Panc1 (cell line): ENCODE measurements around the gene KRT4. TPM values are rescaled to one million over a fixed set of nuclear protein-coding genes. Genes with fewer than 3 reads are reported as not detected.

Source experiments
- ATAC-seq: fragments of 200-7000 bp; cut with Tn5 transposase; 2 replicates; pipeline ENCODE4 v1.9.1; 2020; ENCODE audit warnings: mild to moderate bottlenecking, moderate library complexity
- BruUV-seq: library from RNA; stranded (reverse); fragments of 400-500 nt; replicated peaks from 2 replicates; lab custom pipeline; 2021; lab: Mats Ljungman, UMichigan
- CTCF ChIA-PET: fragments of 300-600 bp; sonication (Branson Sonifier 250); formaldehyde crosslinking; loops from one replicate; lab custom pipeline; 2022; ENCODE audit warnings: antibody characterized with exemption; lab: Charles Lee
- POLR2A ChIA-PET: fragments of 300-600 bp; sonication (Branson Sonifier 250); formaldehyde crosslinking; loops from one replicate; lab custom pipeline; 2022; ENCODE audit warnings: antibody characterized with exemption; lab: Charles Lee
- DNase-seq: peaks from one replicate; pipeline ENCODE4 v3.0.0-alpha.2; 2010; ENCODE audit warnings: low read depth, low spot score
- H3K27ac ChIP-seq: 2 replicates; pipeline ENCODE4 v1.5.1; 2011; ENCODE audit warnings: mild to moderate bottlenecking, low read length, inconsistent platforms
- H3K27me3 ChIP-seq: fragments of 200-500 bp; sonication (Bioruptor generic); 2 replicates; pipeline ENCODE4 v1.6.0; 2014; ENCODE audit warnings: low read length, inconsistent platforms; ENCODE audit not compliant: control insufficient read depth, insufficient read depth
- H3K36me3 ChIP-seq: fragments of 200-500 bp; sonication (Bioruptor generic); 2 replicates; pipeline ENCODE4 v1.5.1; 2014; ENCODE audit warnings: inconsistent platforms, mild to moderate bottlenecking, low read length, moderate library complexity; ENCODE audit not compliant: control insufficient read depth, insufficient read depth
- H3K4me1 ChIP-seq: 2 replicates; pipeline ENCODE4 v1.5.1; 2011; ENCODE audit warnings: inconsistent platforms, mild to moderate bottlenecking, low read length, moderate library complexity; ENCODE audit not compliant: control insufficient read depth, insufficient read depth
- H3K4me3 ChIP-seq, 2 experiments: 2 replicates each; pipeline ENCODE4 v1.5.1; 2011 to 2012; ENCODE audit warnings: low read depth in 2 of 2, low read length in 2 of 2, mild to moderate bottlenecking in 2 of 2, inconsistent platforms in 1 of 2, moderate library complexity in 1 of 2
- H3K9me3 ChIP-seq: fragments of 200-500 bp; sonication (Bioruptor generic); 2 replicates; pipeline ENCODE4 v1.5.1; 2014; ENCODE audit warnings: low read depth, mild to moderate bottlenecking, inconsistent platforms, low read length, moderate library complexity; ENCODE audit not compliant: control insufficient read depth, insufficient read depth
- POLR2AphosphoS5 ChIP-seq: IDR thresholded peaks from 2 replicates; pipeline ENCODE4 v1.6.1; 2012; ENCODE audit warnings: mild to moderate bottlenecking, low read depth, low read length, moderate library complexity
- SIN3A ChIP-seq: IDR thresholded peaks from 2 replicates; pipeline ENCODE4 v1.6.1; 2012; ENCODE audit warnings: low read depth, mild to moderate bottlenecking, low read length, moderate library complexity, borderline replicate concordance; ENCODE audit not compliant: insufficient read depth
- TCF7L2 ChIP-seq: IDR thresholded peaks from 2 replicates; pipeline ENCODE4 v1.6.1; 2011; ENCODE audit warnings: mild to moderate bottlenecking, low read depth, low read length, inconsistent platforms
- in situ Hi-C: cut with HindIII; loops from 2 replicates; pipeline ENCODE4 v1.10.0; 2016; ENCODE audit warnings: low sequenced_read_pairs, low pct_unique_long_range_greater_than_20kb
- intact Hi-C: fragments of 100-400 bp; cut with micrococcal nuclease; formaldehyde crosslinking; loops from one replicate; pipeline ENCODE4 v1.10.0; 2022; ENCODE audit not compliant: unreplicated experiment
- total RNA-seq: library from RNA; stranded (reverse); gene quantifications from one replicate; pipeline ENCODE4 v1.2.1, GENCODE V29; 2021; ENCODE audit not compliant: unreplicated experiment
- TF ChIP-seq, protein P1 (sequence below), 2 experiments: IDR thresholded peaks; 2 replicates each; pipeline ENCODE4 v1.6.1; 2011 to 2012; ENCODE audit warnings: low read depth in 2 of 2, control low read depth in 1 of 2, low read length in 1 of 2, mild to moderate bottlenecking in 1 of 2, moderate library complexity in 1 of 2; ENCODE audit not compliant: insufficient read depth in 1 of 2
- TF ChIP-seq, protein P2 (sequence below): fragments of 450-650 bp; IDR thresholded peaks from 2 replicates; pipeline ENCODE4 v1.5.1; 2017; ENCODE audit warnings: mild to moderate bottlenecking

The KRT4 gene
- total RNA-seq, 1 experiment from 2014 or later = 0.15 TPM

GRCh38 chr12:52768479-52769200 is 45.3 kb downstream of the KRT4 start:
- ChIA-PET CTCF (no interaction called here), POLR2A (no interaction called here)
- ATAC-seq (no peak), DNase-seq (no peak)
- intact Hi-C loops (no loop called here), in situ Hi-C loops (no loop called here)
- no peaks in the 10 kb centered on the region for H3K4me1 ChIP-seq
- no peak overlapping the region for H3K27ac ChIP-seq
- no peaks in the 10 kb centered on the region for H3K9me3 ChIP-seq
- TF ChIP-seq, protein P1, sequence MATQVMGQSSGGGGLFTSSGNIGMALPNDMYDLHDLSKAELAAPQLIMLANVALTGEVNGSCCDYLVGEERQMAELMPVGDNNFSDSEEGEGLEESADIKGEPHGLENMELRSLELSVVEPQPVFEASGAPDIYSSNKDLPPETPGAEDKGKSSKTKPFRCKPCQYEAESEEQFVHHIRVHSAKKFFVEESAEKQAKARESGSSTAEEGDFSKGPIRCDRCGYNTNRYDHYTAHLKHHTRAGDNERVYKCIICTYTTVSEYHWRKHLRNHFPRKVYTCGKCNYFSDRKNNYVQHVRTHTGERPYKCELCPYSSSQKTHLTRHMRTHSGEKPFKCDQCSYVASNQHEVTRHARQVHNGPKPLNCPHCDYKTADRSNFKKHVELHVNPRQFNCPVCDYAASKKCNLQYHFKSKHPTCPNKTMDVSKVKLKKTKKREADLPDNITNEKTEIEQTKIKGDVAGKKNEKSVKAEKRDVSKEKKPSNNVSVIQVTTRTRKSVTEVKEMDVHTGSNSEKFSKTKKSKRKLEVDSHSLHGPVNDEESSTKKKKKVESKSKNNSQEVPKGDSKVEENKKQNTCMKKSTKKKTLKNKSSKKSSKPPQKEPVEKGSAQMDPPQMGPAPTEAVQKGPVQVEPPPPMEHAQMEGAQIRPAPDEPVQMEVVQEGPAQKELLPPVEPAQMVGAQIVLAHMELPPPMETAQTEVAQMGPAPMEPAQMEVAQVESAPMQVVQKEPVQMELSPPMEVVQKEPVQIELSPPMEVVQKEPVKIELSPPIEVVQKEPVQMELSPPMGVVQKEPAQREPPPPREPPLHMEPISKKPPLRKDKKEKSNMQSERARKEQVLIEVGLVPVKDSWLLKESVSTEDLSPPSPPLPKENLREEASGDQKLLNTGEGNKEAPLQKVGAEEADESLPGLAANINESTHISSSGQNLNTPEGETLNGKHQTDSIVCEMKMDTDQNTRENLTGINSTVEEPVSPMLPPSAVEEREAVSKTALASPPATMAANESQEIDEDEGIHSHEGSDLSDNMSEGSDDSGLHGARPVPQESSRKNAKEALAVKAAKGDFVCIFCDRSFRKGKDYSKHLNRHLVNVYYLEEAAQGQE (IDR thresholded peaks at IDR 0.05; ENCODE audit: insufficient read depth in 1 of 2, low read depth in 2 of 2, low read length in 1 of 2) = no peak
- TF ChIP-seq TCF7L2 = no peak
- TF ChIP-seq SIN3A = no peak
- TF ChIP-seq POLR2AphosphoS5 = no peak
- TF ChIP-seq, protein P2, sequence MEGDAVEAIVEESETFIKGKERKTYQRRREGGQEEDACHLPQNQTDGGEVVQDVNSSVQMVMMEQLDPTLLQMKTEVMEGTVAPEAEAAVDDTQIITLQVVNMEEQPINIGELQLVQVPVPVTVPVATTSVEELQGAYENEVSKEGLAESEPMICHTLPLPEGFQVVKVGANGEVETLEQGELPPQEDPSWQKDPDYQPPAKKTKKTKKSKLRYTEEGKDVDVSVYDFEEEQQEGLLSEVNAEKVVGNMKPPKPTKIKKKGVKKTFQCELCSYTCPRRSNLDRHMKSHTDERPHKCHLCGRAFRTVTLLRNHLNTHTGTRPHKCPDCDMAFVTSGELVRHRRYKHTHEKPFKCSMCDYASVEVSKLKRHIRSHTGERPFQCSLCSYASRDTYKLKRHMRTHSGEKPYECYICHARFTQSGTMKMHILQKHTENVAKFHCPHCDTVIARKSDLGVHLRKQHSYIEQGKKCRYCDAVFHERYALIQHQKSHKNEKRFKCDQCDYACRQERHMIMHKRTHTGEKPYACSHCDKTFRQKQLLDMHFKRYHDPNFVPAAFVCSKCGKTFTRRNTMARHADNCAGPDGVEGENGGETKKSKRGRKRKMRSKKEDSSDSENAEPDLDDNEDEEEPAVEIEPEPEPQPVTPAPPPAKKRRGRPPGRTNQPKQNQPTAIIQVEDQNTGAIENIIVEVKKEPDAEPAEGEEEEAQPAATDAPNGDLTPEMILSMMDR = no peak
- H3K27me3 ChIP-seq = peaks cover 4% of the 10 kb centered on the region
- no TSS peak for BruUV-seq
- no peaks in the 10 kb centered on the region for H3K36me3 ChIP-seq
- H3K4me3 ChIP-seq = no peak overlapping the region

- intact Hi-C loops = no loop called here
- in situ Hi-C loops = no loop called here
Observed at GRCh38 chr12:52767427-52767826, 46.5 kb downstream of the KRT4 start.

More at GRCh38 chr12:52767427-52767826, 46.5 kb downstream of the KRT4 start:
- no peak for ATAC-seq
- no peaks in the 10 kb centered on the region for H3K9me3 ChIP-seq
- no peaks in the 10 kb centered on the region for H3K36me3 ChIP-seq
- no peak overlapping the region for H3K4me3 ChIP-seq
- DNase-seq = no peak
- H3K27ac ChIP-seq = no peak overlapping the region
- ChIA-PET POLR2A (no interaction called here), CTCF (no interaction called here)
- TF ChIP-seq TCF7L2 (no peak), POLR2AphosphoS5 (no peak), SIN3A (no peak)
- TF ChIP-seq, protein P2 = no peak
- TF ChIP-seq, protein P1 (IDR thresholded peaks at IDR 0.05; ENCODE audit: insufficient read depth in 1 of 2, low read depth in 2 of 2, low read length in 1 of 2) = no peak
- no peaks in the 10 kb centered on the region for H3K4me1 ChIP-seq
- peaks cover 4% of the 10 kb centered on the region for H3K27me3 ChIP-seq
- no TSS peak for BruUV-seq
